Gastroesophageal sphincter (tissue), 4 donors: Measurements from ENCODE around the gene ADAMTS5. TPM values are rescaled to one million over a fixed set of nuclear protein-coding genes. Genes with fewer than 3 reads are reported as not detected.
A peak's percentile ranks its signal among the peaks of the same experiment; 100 is the strongest.

Source experiments
- ATAC-seq: fragments of 150-250 bp; one replicate; pipeline ENCODE4 v1.9.1; 2016; ENCODE audit warnings: mild to moderate bottlenecking, moderate library complexity
- H3K27ac ChIP-seq, 4 donors: fragments of 200-600 bp; sonication (generic) in 3 of 4; 1 replicate in 3 of 4; 2 replicates in 1 of 4; pipeline ENCODE4 v1.5.1; 2016 to 2019
- H3K27me3 ChIP-seq: fragments of 200-600 bp; sonication (generic); one replicate; pipeline ENCODE4 v1.5.1; 2019
- H3K36me3 ChIP-seq, 2 donors: fragments of 200-600 bp; sonication (generic); one replicate each; pipeline ENCODE4 v1.5.1; 2019; ENCODE audit warnings: control low read depth in 1 of 2
- H3K4me1 ChIP-seq, 3 donors: fragments of 200-600 bp; sonication (generic); 1 replicate in 2 of 3; 2 replicates in 1 of 3; pipeline ENCODE4 v1.5.1; 2016 to 2019; ENCODE audit warnings: control low read depth in 2 of 3
- H3K4me3 ChIP-seq, 2 donors: fragments of 200-600 bp; sonication (generic); one replicate each; pipeline ENCODE4 v1.5.1; 2019; ENCODE audit warnings: mild to moderate bottlenecking in 1 of 2, moderate library complexity in 1 of 2
- H3K9me3 ChIP-seq, 3 donors: fragments of 200-600 bp; sonication (generic); one replicate each; pipeline ENCODE4 v1.5.1; 2017 to 2019; ENCODE audit warnings: control low read depth in 2 of 3
- CTCF ChIP-seq, 4 experiments: fragments of 200-600 bp in 2 of 4; fragments of 450-650 bp in 2 of 4; sonication (generic) in 1 of 4; IDR thresholded peaks; one replicate each; pipeline ENCODE4 v1.5.1; 2017 to 2019; ENCODE audit warnings: antibody characterized with exemption in 4 of 4, mild to moderate bottlenecking in 2 of 4, moderate library complexity in 2 of 4
- EP300 ChIP-seq: sonication (generic); formaldehyde crosslinking; IDR thresholded peaks from one replicate; pipeline ENCODE4 v1.6.1; 2017; ENCODE audit warnings: antibody characterized with exemption, mild to moderate bottlenecking
- POLR2A ChIP-seq, 2 donors: fragments of 450-650 bp; IDR thresholded peaks; one replicate each; pipeline ENCODE4 v1.6.1; 2017; ENCODE audit warnings: antibody characterized with exemption in 2 of 2, mild to moderate bottlenecking in 2 of 2, moderate library complexity in 1 of 2
- POLR2AphosphoS5 ChIP-seq: sonication (generic); formaldehyde crosslinking; IDR thresholded peaks from one replicate; pipeline ENCODE4 v1.6.1; 2017; ENCODE audit warnings: antibody characterized with exemption
- WGBS, 2 donors: methylation state at CpG; one replicate each; pipeline ENCODE4 v1.1.5; 2018; ENCODE audit warnings: low coverage in 1 of 2; 5-methylcytosine and 5-hydroxymethylcytosine counted together
- total RNA-seq, 4 donors: library from RNA; depleted of rRNA; stranded (reverse); fragments of >200 nt; gene quantifications; one replicate each; pipeline ENCODE4 v1.1.0, GENCODE V29; 2016

ADAMTS5 gene
- total RNA-seq, 4 donors from 2014 or later = 16.8 to 55.8 (median 29.0) TPM

GRCh38 chr21:26949830-26950229, 17.1 kb downstream of the ADAMTS5 start:
- TF ChIP-seq POLR2A (IDR thresholded peaks at IDR 0.05) = no peak
- TF ChIP-seq CTCF (IDR thresholded peaks at IDR 0.05) = no peak
- Histone ChIP-seq H3K36me3 (peaks cover 0 to 11% of the 10 kb centered on the region in 2 donors), H3K27ac (no peak overlapping the region), H3K9me3 (no peaks in the 10 kb centered on the region), H3K4me1 (peaks cover 0 to 65% (median 2%) of the 10 kb centered on the region in 3 donors), H3K27me3 (no peaks in the 10 kb centered on the region), H3K4me3 (no peak overlapping the region)
- 71 to 88% methylated on average over 4 of the region's 4 CpGs for WGBS, 2 donors
- no peak for ATAC-seq

GRCh38 chr21:26948194-26948593, 18.7 kb downstream of the ADAMTS5 start:
- TF ChIP-seq POLR2AphosphoS5 = no peak
- TF ChIP-seq EP300 = no peak
- no peak for TF ChIP-seq CTCF (IDR thresholded peaks at IDR 0.05)
- peaks cover 0 to 51% (median 2%) of the 10 kb centered on the region in 3 donors for H3K4me1 ChIP-seq
- no peaks in the 10 kb centered on the region for H3K27me3 ChIP-seq
- H3K36me3 ChIP-seq = peaks cover 0 to 10% of the 10 kb centered on the region in 2 donors
- H3K4me3 ChIP-seq = no peak overlapping the region
- WGBS, 2 donors = 48 to 68% methylated on average over 2 of the region's 2 CpGs
- no peaks in the 10 kb centered on the region for H3K9me3 ChIP-seq
- no peak overlapping the region for H3K27ac ChIP-seq
- peak; percentile 48 for ATAC-seq

- TF ChIP-seq EP300 (no peak), POLR2A (IDR thresholded peaks at IDR 0.05) (no peak), POLR2AphosphoS5 (no peak), CTCF (IDR thresholded peaks at IDR 0.05) (no peak)
- peak overlapping the region in 3 of 4 donors; percentile 32 to 47 (median 35) for H3K27ac ChIP-seq
- H3K27me3 ChIP-seq = no peaks in the 10 kb centered on the region
- no peaks in the 10 kb centered on the region for H3K36me3 ChIP-seq
- 56 to 57% methylated on average over 5 to 6 of the region's 6 CpGs for WGBS, 2 donors
- no peak overlapping the region for H3K4me3 ChIP-seq
- H3K4me1 ChIP-seq = peaks cover 0 to 38% (median 1%) of the 10 kb centered on the region in 3 donors
- H3K9me3 ChIP-seq = no peaks in the 10 kb centered on the region
- ATAC-seq = peak; percentile 60
Observed at GRCh38 chr21:26946744-26947446, 20.0 kb downstream of the ADAMTS5 start.

- 55 to 78% methylated on average over 4 to 12 of the region's 13 CpGs for WGBS, 2 donors
- peak; percentile 55 for ATAC-seq
- Histone ChIP-seq H3K27me3 (no peaks in the 10 kb centered on the region), H3K4me1 (peaks cover 0 to 40% (median 0%) of the 10 kb centered on the region in 3 donors), H3K36me3 (no peaks in the 10 kb centered on the region), H3K4me3 (no peak overlapping the region), H3K27ac (peak overlapping the region; percentile 32 to 47 (median 39)), H3K9me3 (no peaks in the 10 kb centered on the region)
- TF ChIP-seq POLR2AphosphoS5 (peak; percentile 45), CTCF (IDR thresholded peaks at IDR 0.05) (no peak), EP300 (no peak)
Observed at GRCh38 chr21:26945916-26946675, 20.8 kb downstream of the ADAMTS5 start.

- H3K9me3 ChIP-seq = no peaks in the 10 kb centered on the region
- 58 to 66% methylated on average over 2 of the region's 2 CpGs for WGBS, 2 donors
- no peaks in the 10 kb centered on the region for H3K27me3 ChIP-seq
- H3K27ac ChIP-seq = no peak overlapping the region
- TF ChIP-seq CTCF (IDR thresholded peaks at IDR 0.05) (no peak), POLR2A (IDR thresholded peaks at IDR 0.05) (no peak), EP300 (no peak), POLR2AphosphoS5 (no peak)
- ATAC-seq = no peak
- no peak overlapping the region for H3K4me3 ChIP-seq
- no peaks in the 10 kb centered on the region for H3K36me3 ChIP-seq
- peaks cover 0 to 62% (median 0%) of the 10 kb centered on the region in 3 donors for H3K4me1 ChIP-seq
Observed at GRCh38 chr21:26943921-26944320, 23.0 kb downstream of the ADAMTS5 start.
